Activated B cell treated with CpG ODN at 0.5 μM for 24 hours (primary cell): ENCODE measurements around the gene EXTL1. TPM values are rescaled to one million over a fixed set of nuclear protein-coding genes. Genes with fewer than 3 reads are reported as not detected.

Experiments
- ATAC-seq: fragments of 200-7000 bp; cut with Tn5 transposase; one replicate; pipeline ENCODE4 v1.10.0; 2021; ENCODE audit warnings: low read depth, mild to moderate bottlenecking, moderate library complexity
- CTCF ChIA-PET: fragments of 350-600 bp; sonication (Branson Sonifier 250); formaldehyde crosslinking; loops from one replicate; lab custom pipeline; 2021; ENCODE audit warnings: antibody characterized with exemption; lab: Charles Lee
- POLR2A ChIA-PET: fragments of 350-600 bp; sonication (Branson Sonifier 250); formaldehyde crosslinking; loops from one replicate; lab custom pipeline; 2021; ENCODE audit warnings: antibody characterized with exemption; lab: Charles Lee
- DNase-seq: peaks from one replicate; pipeline ENCODE4 v3.0.0; 2022
- H3K27ac Mint-ChIP-seq: one replicate; pipeline ENCODE4 v1.8.0; 2020; ENCODE audit warnings: mixed read lengths
- H3K27me3 Mint-ChIP-seq: one replicate; pipeline ENCODE4 v1.8.0; 2021; ENCODE audit warnings: mixed read lengths
- H3K36me3 Mint-ChIP-seq: one replicate; pipeline ENCODE4 v1.8.0; 2021; ENCODE audit warnings: low read depth, mixed read lengths
- H3K4me1 Mint-ChIP-seq: one replicate; pipeline ENCODE4 v1.8.0; 2021; ENCODE audit warnings: mixed read lengths
- H3K4me3 Mint-ChIP-seq: one replicate; pipeline ENCODE4 v1.8.0; 2020; ENCODE audit warnings: mild to moderate bottlenecking, mixed read lengths
- H3K9me3 Mint-ChIP-seq: one replicate; pipeline ENCODE4 v1.8.0; 2020; ENCODE audit warnings: mixed read lengths
- CTCF ChIP-seq: fragments of 200-600 bp; IDR thresholded peaks from one replicate; pipeline ENCODE4 v1.8.0; 2022; ENCODE audit warnings: antibody characterized with exemption, mild to moderate bottlenecking
- intact Hi-C: fragments of 100-400 bp; cut with micrococcal nuclease; formaldehyde crosslinking; loops from one replicate; pipeline ENCODE4 v1.15.1; 2024
- total RNA-seq: library from RNA; stranded (reverse); gene quantifications from 2 replicates; pipeline ENCODE4 v1.2.3, GENCODE V29; 2022

The EXTL1 gene
- total RNA-seq, 1 donor from 2014 or later, result not detected

- H3K4me1 Mint-ChIP-seq, result no peaks in the 10 kb centered on the region
- H3K4me3 Mint-ChIP-seq, result no peak overlapping the region
- no peaks in the 10 kb centered on the region for H3K9me3 Mint-ChIP-seq
- TF ChIP-seq CTCF, result no peak
- H3K27ac Mint-ChIP-seq, result no peak overlapping the region
- ChIA-PET POLR2A (no interaction called here), CTCF (interaction anchor here (0.6 to 1.3 kb wide), 2 partner anchors 337 to 340 kb away, joined by 3 to 5 read pairs; no protein-coding TSS in a partner anchor)
- intact Hi-C loops, result no loop called here
- DNase-seq (no peak), ATAC-seq (no peak)
- H3K36me3 Mint-ChIP-seq, result no peaks in the 10 kb centered on the region
- H3K27me3 Mint-ChIP-seq, result peaks cover 25% of the 10 kb centered on the region
These were observed 58.6 kb downstream of the EXTL1 start for GRCh38 chr1:26079960-26080814.

GRCh38 chr1:26081267-26082019, 59.9 kb downstream of the EXTL1 start:
- no peak for ATAC-seq
- CTCF ChIA-PET, result interaction anchor here (1.3 kb wide), 1 partner anchor 336 kb away, joined by 3 read pairs; no protein-coding TSS in a partner anchor
- H3K9me3 Mint-ChIP-seq, result no peaks in the 10 kb centered on the region
- H3K4me1 Mint-ChIP-seq, result no peaks in the 10 kb centered on the region
- H3K27me3 Mint-ChIP-seq, result peaks cover 24% of the 10 kb centered on the region
- intact Hi-C loops, result no loop called here
- DNase-seq, result no peak
- POLR2A ChIA-PET, result no interaction called here
- H3K4me3 Mint-ChIP-seq, result no peak overlapping the region
- no peaks in the 10 kb centered on the region for H3K36me3 Mint-ChIP-seq
- TF ChIP-seq CTCF, result no peak
- no peak overlapping the region for H3K27ac Mint-ChIP-seq

GRCh38 chr1:26082020-26082350, 60.4 kb downstream of the EXTL1 start:
- Mint-ChIP-seq H3K4me3 (no peak overlapping the region), H3K9me3 (no peaks in the 10 kb centered on the region), H3K27ac (no peak overlapping the region), H3K27me3 (peaks cover 21% of the 10 kb centered on the region), H3K36me3 (no peaks in the 10 kb centered on the region), H3K4me1 (no peaks in the 10 kb centered on the region)
- ChIA-PET CTCF (no interaction called here), POLR2A (no interaction called here)
- intact Hi-C loops, result no loop called here
- ATAC-seq (no peak), DNase-seq (no peak)
- TF ChIP-seq CTCF, result no peak

- no peaks in the 10 kb centered on the region for H3K9me3 Mint-ChIP-seq
- CTCF ChIA-PET, result no interaction called here
- no peak overlapping the region for H3K27ac Mint-ChIP-seq
- no peaks in the 10 kb centered on the region for H3K36me3 Mint-ChIP-seq
- no peak for DNase-seq
- POLR2A ChIA-PET, result no interaction called here
- TF ChIP-seq CTCF, result no peak
- no peaks in the 10 kb centered on the region for H3K4me1 Mint-ChIP-seq
- H3K4me3 Mint-ChIP-seq, result no peak overlapping the region
- no peak for ATAC-seq
- intact Hi-C loops, result no loop called here
- peaks cover 16% of the 10 kb centered on the region for H3K27me3 Mint-ChIP-seq
These were observed 61.6 kb downstream of the EXTL1 start for GRCh38 chr1:26083208-26083607.

- Mint-ChIP-seq H3K27me3 (peaks cover 17% of the 10 kb centered on the region), H3K27ac (no peak overlapping the region), H3K9me3 (no peaks in the 10 kb centered on the region), H3K4me1 (no peaks in the 10 kb centered on the region), H3K36me3 (no peaks in the 10 kb centered on the region), H3K4me3 (no peak overlapping the region)
- ChIA-PET POLR2A (no interaction called here), CTCF (no interaction called here)
- TF ChIP-seq CTCF, result no peak
- no peak for DNase-seq
- ATAC-seq, result no peak
- intact Hi-C loops, result no loop called here
These were observed 62.6 kb downstream of the EXTL1 start for GRCh38 chr1:26084091-26084561.
